Astrocyte (in vitro differentiated cells and primary cell): ENCODE results near the gene ITGA3. TPM values are rescaled to one million over a fixed set of nuclear protein-coding genes. Genes with fewer than 3 reads are reported as not detected.

ENCODE experiments used
- DNase-seq: peaks from one replicate; pipeline ENCODE4 v3.0.0-alpha.2; 2010; ENCODE audit warnings: low read depth
- FAIRE-seq: peaks from 2 replicates; lab custom pipeline; 2011; peaks lifted over from hg19 to GRCh38; lab: Jason Lieb, UNC
- H2AFZ ChIP-seq: 2 replicates; pipeline ENCODE4 v1.6.0; 2012; ENCODE audit warnings: low read depth, low read length, inconsistent platforms
- H3K27ac ChIP-seq: 2 replicates; pipeline ENCODE4 v1.5.1; 2011; ENCODE audit warnings: low read depth, low read length, inconsistent platforms
- H3K27me3 ChIP-seq: 2 replicates; pipeline ENCODE4 v1.6.0; 2011; ENCODE audit warnings: low read length, inconsistent platforms; ENCODE audit not compliant: insufficient read depth
- H3K36me3 ChIP-seq: 2 replicates; pipeline ENCODE4 v1.5.1; 2011; ENCODE audit warnings: low read length, inconsistent platforms; ENCODE audit not compliant: insufficient read depth
- H3K4me1 ChIP-seq: 2 replicates; pipeline ENCODE4 v1.5.1; 2011; ENCODE audit warnings: low read length, inconsistent platforms; ENCODE audit not compliant: insufficient read depth
- H3K4me2 ChIP-seq: 2 replicates; pipeline ENCODE4 v1.6.0; 2012; ENCODE audit warnings: low read length, inconsistent platforms
- H3K4me3 ChIP-seq: 2 replicates; pipeline ENCODE4 v1.5.1; 2011; ENCODE audit warnings: low read depth, mild to moderate bottlenecking, low read length, inconsistent platforms; ENCODE audit not compliant: insufficient read depth
- H3K79me2 ChIP-seq: 2 replicates; pipeline ENCODE4 v1.6.0; 2012; ENCODE audit warnings: mild to moderate bottlenecking, low read length, inconsistent platforms; ENCODE audit not compliant: insufficient read depth
- H3K9ac ChIP-seq: 2 replicates; pipeline ENCODE4 v1.6.0; 2012; ENCODE audit warnings: mild to moderate bottlenecking, low read length, inconsistent platforms
- H3K9me3 ChIP-seq: 2 replicates; pipeline ENCODE4 v1.5.1; 2012; ENCODE audit warnings: low read depth, mild to moderate bottlenecking, low read length, inconsistent platforms; ENCODE audit not compliant: insufficient read depth
- H4K20me1 ChIP-seq: 2 replicates; pipeline ENCODE4 v1.6.0; 2012; ENCODE audit warnings: low read length, inconsistent platforms; ENCODE audit not compliant: insufficient read depth
- H3K27ac Mint-ChIP-seq: one replicate; pipeline ENCODE4 v1.8.0; 2021; ENCODE audit warnings: mild to moderate bottlenecking, mixed read lengths; ENCODE audit not compliant: unreplicated experiment
- H3K27me3 Mint-ChIP-seq: one replicate; pipeline ENCODE4 v1.8.0; 2021; ENCODE audit warnings: low read depth, mixed read lengths; ENCODE audit not compliant: unreplicated experiment
- H3K36me3 Mint-ChIP-seq: one replicate; pipeline ENCODE4 v1.8.0; 2021; ENCODE audit warnings: low read depth, mixed read lengths; ENCODE audit not compliant: unreplicated experiment
- H3K4me1 Mint-ChIP-seq: one replicate; pipeline ENCODE4 v1.8.0; 2021; ENCODE audit warnings: low read depth, mixed read lengths; ENCODE audit not compliant: unreplicated experiment
- H3K4me3 Mint-ChIP-seq: one replicate; pipeline ENCODE4 v1.8.0; 2021; ENCODE audit warnings: mild to moderate bottlenecking, moderate library complexity, mixed read lengths; ENCODE audit not compliant: unreplicated experiment
- H3K9me3 Mint-ChIP-seq: one replicate; pipeline ENCODE4 v1.8.0; 2021; ENCODE audit warnings: mild to moderate bottlenecking, mixed read lengths; ENCODE audit not compliant: unreplicated experiment
- EZH2 ChIP-seq: IDR thresholded peaks from 2 replicates; pipeline ENCODE4 v1.6.1; 2012; ENCODE audit warnings: mild to moderate bottlenecking, low read length, inconsistent platforms; ENCODE audit not compliant: insufficient read depth
- total RNA-seq: library from RNA; stranded (reverse); gene quantifications from 2 replicates; pipeline ENCODE4 v1.2.1, GENCODE V29; 2021
- TF ChIP-seq, protein P1 (sequence below): IDR thresholded peaks from 2 replicates; pipeline ENCODE4 v1.5.1; 2011; ENCODE audit warnings: low read depth, mild to moderate bottlenecking, inconsistent platforms, low read length, moderate library complexity; ENCODE audit not compliant: insufficient read depth

ITGA3 gene
- total RNA-seq, 1 donor from 2014 or later = 319 TPM

DNA sequence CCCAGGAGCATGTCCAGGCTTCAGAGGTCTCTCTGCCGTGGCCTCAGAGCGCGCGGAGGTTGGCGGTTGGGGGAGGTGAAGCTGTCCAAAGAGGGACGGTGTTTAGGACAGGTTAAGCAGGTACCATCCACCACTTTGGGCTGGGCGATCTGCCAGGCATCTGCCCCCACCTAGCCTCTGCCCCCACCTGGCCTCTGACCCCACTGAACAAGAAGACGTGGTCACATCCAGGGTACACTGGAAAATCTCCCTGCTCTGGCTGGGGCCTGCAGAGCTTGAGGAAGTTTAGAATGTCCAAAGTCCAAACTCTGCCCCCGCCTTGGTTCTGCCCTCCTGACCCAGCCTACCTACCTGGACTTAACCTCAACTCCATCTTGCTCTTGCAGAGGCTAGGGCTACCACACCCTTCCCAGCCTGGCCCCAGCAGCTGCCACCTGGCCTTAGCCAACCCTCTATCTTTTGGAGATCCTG is 1.6 kb downstream of the ITGA3 start:
- Histone ChIP-seq H3K9me3 (no peaks in the 10 kb centered on the region), H3K4me1 (peaks cover 83% of the 10 kb centered on the region), H3K27ac (peak overlapping the region; percentile 96), H3K36me3 (no peaks in the 10 kb centered on the region), H3K9ac (peak overlapping the region; percentile 86), H4K20me1 (peaks cover 37% of the 10 kb centered on the region), H3K4me3 (peak overlapping the region; percentile 74), H2AFZ (no peak overlapping the region), H3K4me2 (peak overlapping the region; percentile 97), H3K27me3 (no peaks in the 10 kb centered on the region), H3K79me2 (peaks cover 85% of the 10 kb centered on the region)
- Mint-ChIP-seq H3K36me3 (peaks cover 9% of the 10 kb centered on the region), H3K9me3 (no peaks in the 10 kb centered on the region), H3K27me3 (no peaks in the 10 kb centered on the region), H3K4me1 (peaks cover 52% of the 10 kb centered on the region), H3K27ac (peak overlapping the region; percentile 81), H3K4me3 (peak overlapping the region; percentile 95)
- FAIRE-seq (no peak), DNase-seq (no peak)
- TF ChIP-seq EZH2 = no peak
- TF ChIP-seq, protein P1, sequence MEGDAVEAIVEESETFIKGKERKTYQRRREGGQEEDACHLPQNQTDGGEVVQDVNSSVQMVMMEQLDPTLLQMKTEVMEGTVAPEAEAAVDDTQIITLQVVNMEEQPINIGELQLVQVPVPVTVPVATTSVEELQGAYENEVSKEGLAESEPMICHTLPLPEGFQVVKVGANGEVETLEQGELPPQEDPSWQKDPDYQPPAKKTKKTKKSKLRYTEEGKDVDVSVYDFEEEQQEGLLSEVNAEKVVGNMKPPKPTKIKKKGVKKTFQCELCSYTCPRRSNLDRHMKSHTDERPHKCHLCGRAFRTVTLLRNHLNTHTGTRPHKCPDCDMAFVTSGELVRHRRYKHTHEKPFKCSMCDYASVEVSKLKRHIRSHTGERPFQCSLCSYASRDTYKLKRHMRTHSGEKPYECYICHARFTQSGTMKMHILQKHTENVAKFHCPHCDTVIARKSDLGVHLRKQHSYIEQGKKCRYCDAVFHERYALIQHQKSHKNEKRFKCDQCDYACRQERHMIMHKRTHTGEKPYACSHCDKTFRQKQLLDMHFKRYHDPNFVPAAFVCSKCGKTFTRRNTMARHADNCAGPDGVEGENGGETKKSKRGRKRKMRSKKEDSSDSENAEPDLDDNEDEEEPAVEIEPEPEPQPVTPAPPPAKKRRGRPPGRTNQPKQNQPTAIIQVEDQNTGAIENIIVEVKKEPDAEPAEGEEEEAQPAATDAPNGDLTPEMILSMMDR = no peak

DNA sequence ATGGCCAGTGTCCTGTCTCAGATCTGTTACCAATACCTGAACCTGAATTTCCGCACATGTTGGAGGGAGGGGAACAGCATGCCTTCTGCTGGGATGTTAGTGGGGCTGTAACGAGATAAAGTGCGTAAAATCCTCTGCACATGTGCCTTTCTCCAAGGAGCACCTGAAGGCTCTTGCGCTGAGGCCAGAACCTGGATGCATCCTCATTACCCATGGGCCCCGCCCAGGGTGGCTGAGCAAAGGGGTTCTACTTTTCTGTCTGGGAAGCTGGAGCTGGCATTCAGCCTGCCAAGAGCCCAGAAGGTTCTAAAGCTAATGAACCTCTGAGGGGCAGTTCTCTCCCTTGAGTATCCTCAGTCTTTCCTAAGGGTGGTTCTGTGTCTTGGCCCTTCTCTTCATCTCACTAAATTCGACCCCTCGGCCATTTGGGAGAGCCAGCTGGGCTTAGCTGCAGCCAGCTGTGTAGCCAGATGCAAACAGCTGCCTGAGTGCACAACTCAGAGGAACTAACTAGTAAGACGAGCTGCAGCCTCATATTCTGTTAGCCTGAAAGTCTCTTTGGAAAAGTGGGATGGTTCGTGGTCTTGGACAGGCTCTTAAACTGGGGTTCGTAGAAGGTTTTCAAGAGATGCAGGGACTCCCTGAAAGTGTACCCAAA is 2.5 kb downstream of the ITGA3 start:
- H3K4me3 Mint-ChIP-seq = peak overlapping the region; percentile 95
- peaks cover 10% of the 10 kb centered on the region for H3K36me3 Mint-ChIP-seq
- Histone ChIP-seq H3K4me2 (peak overlapping the region; percentile 97), H3K9ac (peak overlapping the region; percentile 86), H3K4me1 (peaks cover 83% of the 10 kb centered on the region), H3K9me3 (no peaks in the 10 kb centered on the region), H4K20me1 (peaks cover 37% of the 10 kb centered on the region), H3K27me3 (no peaks in the 10 kb centered on the region), H3K27ac (peak overlapping the region; percentile 96), H3K36me3 (no peaks in the 10 kb centered on the region), H2AFZ (no peak overlapping the region), H3K4me3 (peak overlapping the region; percentile 74), H3K79me2 (peaks cover 94% of the 10 kb centered on the region)
- peaks cover 48% of the 10 kb centered on the region for H3K4me1 Mint-ChIP-seq
- peak overlapping the region; percentile 59 for H3K27ac Mint-ChIP-seq
- no peak for FAIRE-seq
- TF ChIP-seq EZH2 = no peak
- TF ChIP-seq, protein P1 = no peak
- no peaks in the 10 kb centered on the region for H3K27me3 Mint-ChIP-seq
- H3K9me3 Mint-ChIP-seq = no peaks in the 10 kb centered on the region
- DNase-seq = no peak

DNA sequence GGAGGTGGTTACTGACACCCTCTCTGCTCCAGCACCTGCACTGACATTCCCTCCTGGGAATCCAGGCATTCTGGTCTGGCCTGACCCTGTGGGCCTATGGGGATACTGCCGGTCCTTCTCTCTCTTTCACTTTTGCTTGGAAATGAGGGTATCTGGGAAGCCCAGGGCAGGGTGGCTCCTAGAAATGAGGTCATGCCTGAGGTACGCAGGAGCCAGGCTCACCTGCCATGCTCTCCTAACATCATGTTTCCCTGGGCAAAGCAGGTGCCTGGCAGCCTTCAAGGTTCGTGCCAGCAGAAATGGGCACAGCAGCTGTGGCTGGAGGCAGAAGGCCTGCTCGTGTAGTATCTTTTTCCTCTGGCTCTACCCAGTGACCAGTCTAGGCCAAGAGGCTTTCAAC is 3.3 kb downstream of the ITGA3 start:
- no peaks in the 10 kb centered on the region for H3K9me3 ChIP-seq
- H3K36me3 ChIP-seq = no peaks in the 10 kb centered on the region
- TF ChIP-seq EZH2 = no peak
- H3K27me3 ChIP-seq = no peaks in the 10 kb centered on the region
- H3K79me2 ChIP-seq = peaks cover 98% of the 10 kb centered on the region
- FAIRE-seq (no peak), DNase-seq (no peak)
- H3K9ac ChIP-seq = peak overlapping the region; percentile 86
- peaks cover 37% of the 10 kb centered on the region for H4K20me1 ChIP-seq
- Mint-ChIP-seq H3K4me3 (peak overlapping the region; percentile 95), H3K9me3 (no peaks in the 10 kb centered on the region), H3K27ac (peak overlapping the region; percentile 48), H3K4me1 (peaks cover 51% of the 10 kb centered on the region), H3K36me3 (peaks cover 11% of the 10 kb centered on the region), H3K27me3 (no peaks in the 10 kb centered on the region)
- peak overlapping the region; percentile 74 for H3K4me3 ChIP-seq
- H2AFZ ChIP-seq = no peak overlapping the region
- peak overlapping the region; percentile 96 for H3K27ac ChIP-seq
- H3K4me2 ChIP-seq = peak overlapping the region; percentile 97
- H3K4me1 ChIP-seq = peaks cover 83% of the 10 kb centered on the region
